GM12878 (cell line): ENCODE measurements around the gene CCSER1. TPM values are rescaled to one million over a fixed set of nuclear protein-coding genes. Genes with fewer than 3 reads are reported as not detected.

Experiments used
- ATAC-seq: fragments of 200-7000 bp; cut with Tn5 transposase; 3 replicates; pipeline ENCODE4 v1.9.1; 2020; ENCODE audit warnings: mild to moderate bottlenecking, moderate library complexity
- BruUV-seq: library from RNA; stranded (reverse); fragments of 400-500 nt; replicated peaks from 2 replicates; lab custom pipeline; 2021; lab: Mats Ljungman, UMichigan
- CTCF ChIA-PET: fragments of 300-600 bp; sonication (Branson Sonifier 250); formaldehyde crosslinking; extraction: SDS; loops from one replicate; lab custom pipeline; 2021; ENCODE audit warnings: inconsistent platforms; lab: Yijun Ruan, JAX
- POLR2A ChIA-PET: fragments of 350-600 bp; formaldehyde crosslinking; extraction: SDS; loops from one replicate; lab custom pipeline; 2021; ENCODE audit warnings: inconsistent platforms; lab: Charles Lee
- RAD21 ChIA-PET: fragments of 300-600 bp; sonication (Branson Sonifier 250); formaldehyde crosslinking; loops from one replicate; lab custom pipeline; 2023; ENCODE audit warnings: antibody characterized with exemption; ENCODE audit not compliant: unreplicated experiment; lab: Charles Lee
- SMC1A ChIA-PET: fragments of 300-600 bp; sonication (Branson Sonifier 250); formaldehyde crosslinking; loops from one replicate; lab custom pipeline; 2023; ENCODE audit not compliant: unreplicated experiment, uncharacterized antibody; lab: Charles Lee
- DNase-seq: peaks from one replicate; pipeline ENCODE4 v3.0.0-alpha.2; 2011; ENCODE audit warnings: low read depth, low spot score
- FAIRE-seq: peaks from 3 replicates; lab custom pipeline; 2011; peaks lifted over from hg19 to GRCh38; lab: Jason Lieb, UNC
- H2AFZ ChIP-seq: 2 replicates; pipeline ENCODE4 v1.6.0; 2011; ENCODE audit warnings: low read depth, low read length, control low read depth; ENCODE audit not compliant: control insufficient read depth
- H3K27ac ChIP-seq: 2 replicates; pipeline ENCODE4 v1.5.1; 2011; ENCODE audit warnings: control low read depth; ENCODE audit not compliant: control insufficient read depth, insufficient read depth
- H3K27me3 ChIP-seq, 2 experiments: replicated peaks in 1 of 2; 2 replicates each; pipeline versions ENCODE4 v1.6.0 to v1.6.1; 2011; ENCODE audit warnings: low read length in 1 of 2; ENCODE audit not compliant: control insufficient read depth in 2 of 2, insufficient read depth in 2 of 2
- H3K36me3 ChIP-seq, 2 experiments: 2 replicates each; pipeline ENCODE4 v1.5.1; 2011; ENCODE audit warnings: low read length in 1 of 2; ENCODE audit not compliant: control insufficient read depth in 2 of 2, insufficient read depth in 2 of 2
- H3K4me1 ChIP-seq: 2 replicates; pipeline ENCODE4 v1.6.1; 2011; ENCODE audit warnings: mild to moderate bottlenecking, low read length, moderate library complexity, mixed read lengths; ENCODE audit not compliant: control insufficient read depth, insufficient read depth
- H3K4me2 ChIP-seq: 2 replicates; pipeline ENCODE4 v1.6.0; 2011; ENCODE audit warnings: control low read depth; ENCODE audit not compliant: control insufficient read depth, insufficient read depth
- H3K4me3 ChIP-seq: fragments of 200-600 bp; sonication (generic); 2 replicates; pipeline ENCODE4 v1.5.1; 2016
- H3K79me2 ChIP-seq: 2 replicates; pipeline ENCODE4 v1.6.0; 2011; ENCODE audit warnings: low read length; ENCODE audit not compliant: control insufficient read depth, insufficient read depth
- H3K9ac ChIP-seq: 2 replicates; pipeline ENCODE4 v1.8.0; 2011; ENCODE audit warnings: low read length, control low read depth, mixed read lengths; ENCODE audit not compliant: control insufficient read depth, insufficient read depth
- H3K9me3 ChIP-seq: replicated peaks from 3 replicates; pipeline ENCODE4 v1.5.1; 2011; ENCODE audit warnings: mild to moderate bottlenecking, low read length; ENCODE audit not compliant: control insufficient read depth, insufficient read depth
- H4K20me1 ChIP-seq: 2 replicates; pipeline ENCODE4 v1.6.0; 2011; ENCODE audit not compliant: control insufficient read depth, insufficient read depth
- ATF2 ChIP-seq: IDR thresholded peaks from 2 replicates; pipeline ENCODE4 v1.6.1; 2012; ENCODE audit warnings: low read length, inconsistent platforms
- CBX3 ChIP-seq: fragments of 200-600 bp; sonication (generic); IDR thresholded peaks from 2 replicates; pipeline ENCODE4 v1.6.1; 2016; ENCODE audit warnings: low read depth, borderline replicate concordance
- E2F4 ChIP-seq: IDR thresholded peaks from 2 replicates; pipeline ENCODE4 v1.6.1; 2012; ENCODE audit warnings: low read depth, low read length, improper control_type of control experiment
- GABPA ChIP-seq: IDR thresholded peaks from 2 replicates; pipeline ENCODE4 v1.6.1; 2014; ENCODE audit warnings: antibody characterized with exemption, low read depth, mild to moderate bottlenecking, inconsistent platforms
- HCFC1 ChIP-seq: fragments of 150-350 bp; IDR thresholded peaks from 2 replicates; pipeline ENCODE4 v1.6.1; 2014; ENCODE audit warnings: low read length
- SKIL ChIP-seq: fragments of 450-650 bp; IDR thresholded peaks from 2 replicates; pipeline ENCODE4 v1.6.1; 2017; ENCODE audit warnings: mild to moderate bottlenecking, low read depth, inconsistent platforms; ENCODE audit not compliant: poor library complexity, severe bottlenecking
- SMC3 ChIP-seq: IDR thresholded peaks from 2 replicates; pipeline ENCODE4 v1.6.1; 2011; ENCODE audit warnings: low read length, improper control_type of control experiment, borderline replicate concordance
- SREBF2 ChIP-seq: IDR thresholded peaks from 2 replicates; pipeline ENCODE4 v1.6.1; 2012; ENCODE audit warnings: mild to moderate bottlenecking, low read length
- SUPT20H ChIP-seq: IDR thresholded peaks from 2 replicates; pipeline ENCODE4 v1.6.1; 2011; ENCODE audit warnings: low read depth, mild to moderate bottlenecking, low read length, moderate library complexity, borderline replicate concordance; ENCODE audit not compliant: control insufficient read depth
- TCF3 ChIP-seq: IDR thresholded peaks from 2 replicates; pipeline ENCODE4 v1.6.1; 2012; ENCODE audit warnings: low read depth, mild to moderate bottlenecking, low read length, borderline replicate concordance; ENCODE audit not compliant: insufficient read depth
- USF1 ChIP-seq: IDR thresholded peaks from 2 replicates; pipeline ENCODE4 v1.6.1; 2011; ENCODE audit warnings: borderline replicate concordance, low read depth, mild to moderate bottlenecking, moderate library complexity, mixed read lengths, low read length; ENCODE audit not compliant: insufficient read depth; ENCODE audit errors: extremely low read length
- ZNF592 ChIP-seq: fragments of 450-650 bp; IDR thresholded peaks from 2 replicates; pipeline ENCODE4 v1.6.1; 2017; ENCODE audit warnings: mild to moderate bottlenecking, moderate library complexity
- WGBS: methylation state at CpG from one replicate; pipeline ENCODE4 v1.1.6; 2016; ENCODE audit warnings: low lambda C conversion rate; ENCODE audit not compliant: insufficient replicate concordance, insufficient coverage; ENCODE audit errors: missing lambda C conversion rate; 5-methylcytosine and 5-hydroxymethylcytosine counted together
- in situ Hi-C: fragments of 300-500 bp; cut with MboI; formaldehyde crosslinking; loops from 9 replicates; pipeline ENCODE4 v1.14.3; 2018; ENCODE audit warnings: mixed read lengths
- intact Hi-C: fragments of 100-400 bp; cut with micrococcal nuclease; formaldehyde crosslinking; loops from one replicate; pipeline ENCODE4 v1.14.2; 2022; ENCODE audit not compliant: unreplicated experiment
- polyA plus RNA-seq, 11 experiments: library from polyadenylated mRNA; depleted of rRNA in 4 of 11; unstranded in 6 of 11; stranded (reverse) in 5 of 11; fragments of >200 nt; fragmentation: Nextera tagmentation in 4 of 11; fragmentation: Illumina TruSeq in 1 of 11; extraction: Ambion mirVana in 4 of 11; extraction: Trizol in 1 of 11; gene quantifications; 1 replicate in 1 of 11; 2 replicates in 10 of 11; pipeline versions ENCODE4 v1.2.1 to v1.2.3, GENCODE V29; 2011 to 2016; ENCODE audit warnings: inconsistent platforms in 2 of 11, missing spikeins in 2 of 11, low read depth in 1 of 11
- total RNA-seq, 4 experiments: library from RNA; depleted of rRNA in 3 of 4; stranded (reverse); fragments of >200 nt in 3 of 4; fragmentation: Illumina TruSeq in 1 of 4; extraction: Trizol in 1 of 4; gene quantifications; 2 replicates each; pipeline versions ENCODE4 v1.2.1 to v1.2.3, GENCODE V29; 2013 to 2021

CCSER1 gene
- total and polyA plus RNA-seq, 10 of the 15 experiments (the other 5 are each of a cell fraction or from before 2014, with no cell fraction given) = 0.22 to 2.7 (median 1.0) TPM

- no peak for TF ChIP-seq USF1
- TF ChIP-seq E2F4 = no peak
- no peak for TF ChIP-seq ATF2
- no peak for TF ChIP-seq SUPT20H
- TF ChIP-seq SREBF2 = no peak
- TF ChIP-seq CBX3 = no peak
- TF ChIP-seq HCFC1 = no peak
- no peak for TF ChIP-seq TCF3
- TF ChIP-seq, all 136 proteins: peak for 0
Observed at GRCh38 chr4:90950385-90950841, 823.2 kb downstream of the CCSER1 start (continued).

GRCh38 chr4:90951037-90951436 lies 823.8 kb downstream of the CCSER1 start:
- CTCF ChIA-PET = no interaction called here
- FAIRE-seq (no peak), ATAC-seq (no peak), DNase-seq (no peak)
- H3K9me3 ChIP-seq = no peaks in the 10 kb centered on the region
- no peaks in the 10 kb centered on the region for H3K27me3 ChIP-seq
- WGBS = 85% methylated on average over 2 of the region's 2 CpGs
- intact Hi-C loops = no loop called here
- POLR2A ChIA-PET = no interaction called here
- H3K4me1 ChIP-seq = no peaks in the 10 kb centered on the region
- H2AFZ ChIP-seq = no peak overlapping the region
- H3K79me2 ChIP-seq = no peaks in the 10 kb centered on the region
- no peak overlapping the region for H3K27ac ChIP-seq
- RAD21 ChIA-PET = no interaction called here
- no peaks in the 10 kb centered on the region for H4K20me1 ChIP-seq
- no peak overlapping the region for H3K9ac ChIP-seq
- in situ Hi-C loops = no loop called here
- H3K4me2 ChIP-seq = no peak overlapping the region
- no peaks in the 10 kb centered on the region for H3K36me3 ChIP-seq
- SMC1A ChIA-PET = no interaction called here
- no peak overlapping the region for H3K4me3 ChIP-seq
- BruUV-seq = no TSS peak
- TF ChIP-seq GABPA = no peak
- TF ChIP-seq ZNF592 = no peak
- no peak for TF ChIP-seq SKIL
- TF ChIP-seq SMC3 = no peak
